ENCODE data around the gene DNAJC28. TPM values are rescaled to one million over a fixed set of nuclear protein-coding genes. Genes with fewer than 3 reads are reported as not detected.

Gene DNAJC28
- total RNA-seq, 1 experiment from 2014 or later = 3.4 TPM

DNA sequence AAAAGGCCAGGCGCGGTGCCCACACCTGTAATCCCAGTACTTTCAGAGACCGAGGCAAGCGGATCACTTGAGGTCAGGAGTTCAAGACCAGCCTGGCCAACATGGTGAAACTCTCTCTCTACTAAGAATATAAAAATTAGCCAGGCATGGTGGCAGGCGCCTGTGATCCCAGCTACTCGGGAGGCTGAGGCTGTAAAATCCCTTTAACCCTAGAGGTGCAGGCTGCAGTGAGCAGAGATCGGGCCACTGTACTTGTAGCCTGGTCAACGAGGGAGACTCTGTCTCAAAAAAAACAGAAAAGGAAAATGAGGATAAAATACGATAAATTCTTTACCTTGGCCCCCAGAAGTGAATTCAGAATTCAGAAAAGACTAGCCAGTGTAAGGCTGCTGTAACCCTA is 13.3 kb downstream of the DNAJC28 start:
- peak overlapping the region; percentile 87 for H3K4me2 ChIP-seq (ENCODE audit: insufficient read depth, insufficient read length, low read length)
- H2BK120ac ChIP-seq (ENCODE audit: low read depth, low read length, poor library complexity, severe bottlenecking) = no peak overlapping the region
- H3K18ac ChIP-seq (ENCODE audit: insufficient read length, low read depth, low read length) = no peak overlapping the region
- H3K4me1 ChIP-seq (ENCODE audit: insufficient read depth, low read length) = peaks cover 2% of the 10 kb centered on the region; the same call in 1 of the 2 replicates
- no peaks in the 10 kb centered on the region for H4K20me1 ChIP-seq (ENCODE audit: control insufficient read depth, insufficient read depth, insufficient read length)
- H3K27me3 Mint-ChIP-seq (ENCODE audit: low read depth) = peaks cover 2% of the 10 kb centered on the region; the same call in 1 of the 2 replicates
- H3K56ac ChIP-seq (ENCODE audit: insufficient read length, low read depth, low read length) = no peak overlapping the region
- no peak overlapping the region for H2AK5ac ChIP-seq (ENCODE audit: insufficient read length, low read length)
- no CpG with 5 or more reads among the region's 9 CpGs for WGBS (ENCODE audit: extremely low coverage, insufficient read length, low lambda C conversion rate)
- H2BK5ac ChIP-seq (ENCODE audit: insufficient read length, low read length) = no peak overlapping the region
- H2BK15ac ChIP-seq (ENCODE audit: low read depth, low read length) = no peak overlapping the region
- peaks cover 2% of the 10 kb centered on the region for H3K79me1 ChIP-seq (ENCODE audit: insufficient read depth, low read depth, low read length, poor library complexity, severe bottlenecking)
- no peak overlapping the region for H3T11ph ChIP-seq (ENCODE audit: low read length)
- H2BK12ac ChIP-seq (ENCODE audit: insufficient read length, low read depth, low read length) = no peak overlapping the region
- H4K5ac ChIP-seq (ENCODE audit: insufficient read length, low read depth, low read length) = no peak overlapping the region
- no peak for TF ChIP-seq CTCF (conservative IDR thresholded peaks at IDR 0.05)
- H2BK20ac ChIP-seq (ENCODE audit: low read depth, low read length, poor library complexity, severe bottlenecking) = no peak overlapping the region
- H3K14ac ChIP-seq (ENCODE audit: insufficient read depth, low read length) = no peak overlapping the region
- no peak overlapping the region for H3K4ac ChIP-seq (ENCODE audit: low read depth, low read length)
- no peak overlapping the region for H4K91ac ChIP-seq (ENCODE audit: insufficient read length, low read depth, low read length)
- H2AFZ ChIP-seq (ENCODE audit: low read length) = no peak overlapping the region
- no peak overlapping the region for H3K23ac ChIP-seq (ENCODE audit: insufficient read length, low read depth, low read length)
- H3K27ac Mint-ChIP-seq = no peak overlapping the region
- H3K9me3 Mint-ChIP-seq = no peaks in the 10 kb centered on the region
- H3K9me3 ChIP-seq (ENCODE audit: control insufficient read depth, low read depth, low read length) = no peaks in the 10 kb centered on the region
- no peaks in the 10 kb centered on the region; a peak in 2 of 7 replicates for H3K36me3 Mint-ChIP-seq (ENCODE audit: insufficient read depth in 1 of 3, low read depth in 3 of 3)
- no peak for DNase-seq
- peak overlapping the region; percentile 83 to 95 for H3K4me3 Mint-ChIP-seq
- H3K27me3 ChIP-seq (ENCODE audit: insufficient read depth, low read length) = no peaks in the 10 kb centered on the region
- peaks cover 6 to 8% of the 10 kb centered on the region in 2 experiments for H3K4me1 Mint-ChIP-seq
- no peak overlapping the region for H3K27ac ChIP-seq (ENCODE audit: insufficient read length, low read depth, low read length)
- no peak overlapping the region for H4K8ac ChIP-seq (replicated peaks; ENCODE audit: insufficient read length, low read depth, low read length)
- H3K23me2 ChIP-seq (ENCODE audit: insufficient read length, low read depth, low read length, poor library complexity, severe bottlenecking) = peaks cover 20% of the 10 kb centered on the region
- H3K79me2 ChIP-seq (ENCODE audit: insufficient read depth, low read length) = no peaks in the 10 kb centered on the region
- no peak overlapping the region for H3K9ac ChIP-seq (ENCODE audit: extremely low read depth, insufficient read length, low read length)
